GM18502 (cell line): ENCODE data around the gene TMEM128.
"Not testable (repeated sequence)": the region's sequence is repeated elsewhere in the genome, so short reads cannot be mapped to it uniquely, and the experiment has no call there.

Experiments
- ATAC-seq: cut with Tn5 transposase; IDR thresholded peaks from one replicate; pipeline ENCODE4 v1.9.1; 2021; ENCODE audit warnings: mild to moderate bottlenecking; ENCODE audit not compliant: unreplicated experiment, poor library complexity

TMEM128 gene

GRCh38 chr4:4257705-4258104, 9.7 kb upstream of the TMEM128 start:
- ATAC-seq, result not testable (repeated sequence)

- ATAC-seq, result no peak
These were observed 8.8 kb upstream of the TMEM128 start for GRCh38 chr4:4256799-4257198.

- ATAC-seq, result no peak
These were observed 6.6 kb upstream of the TMEM128 start for GRCh38 chr4:4254666-4255065.

DNA sequence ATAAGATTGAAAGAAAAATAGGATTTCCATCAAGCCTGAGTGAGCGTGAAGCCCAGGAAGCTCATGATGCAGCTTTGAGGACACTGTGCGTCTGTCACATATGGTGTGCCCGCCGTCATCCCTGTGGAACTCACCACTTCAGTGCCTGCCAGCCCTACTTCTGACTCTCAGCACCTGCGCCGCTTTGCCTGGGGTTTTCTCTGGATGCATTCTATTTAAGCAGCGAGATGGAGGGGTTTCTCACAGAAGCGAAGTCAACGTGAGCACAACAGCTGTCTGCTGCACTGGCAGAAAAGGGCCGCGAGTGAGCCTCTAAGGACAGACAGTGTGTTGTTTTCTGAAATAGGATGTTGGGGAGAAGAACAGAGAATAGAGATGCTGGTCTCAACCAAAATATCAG, 6.2 kb upstream of the TMEM128 start:
- no peak for ATAC-seq

- no peak for ATAC-seq
These were observed 1.8 kb upstream of the TMEM128 start for GRCh38 chr4:4249866-4250265.

GRCh38 chr4:4249342-4249741, 1.3 kb upstream of the TMEM128 start:
- ATAC-seq, result not testable (repeated sequence)

GRCh38 chr4:4248885-4249203, 821 bp upstream of the TMEM128 start:
- ATAC-seq, result no peak

DNA sequence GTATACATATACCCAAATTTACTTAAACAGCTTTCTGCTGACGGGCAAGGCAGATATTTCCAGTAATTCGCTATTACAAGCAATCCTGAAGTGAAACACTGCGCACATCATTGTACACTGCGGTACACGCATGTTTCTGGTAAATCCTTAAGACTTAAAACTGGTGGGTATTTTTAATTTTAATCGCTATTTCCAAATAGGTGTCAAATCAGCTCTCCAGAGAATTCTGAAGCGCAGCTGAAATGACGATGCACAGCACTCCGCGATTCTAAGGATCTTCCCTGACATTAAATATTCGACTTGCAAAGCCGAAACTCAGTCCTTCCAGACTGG, 361 bp downstream of the TMEM128 start:
- ATAC-seq, result peak; percentile 2

GRCh38 chr4:4245172-4245571, 2.9 kb downstream of the TMEM128 start:
- no peak for ATAC-seq

DNA sequence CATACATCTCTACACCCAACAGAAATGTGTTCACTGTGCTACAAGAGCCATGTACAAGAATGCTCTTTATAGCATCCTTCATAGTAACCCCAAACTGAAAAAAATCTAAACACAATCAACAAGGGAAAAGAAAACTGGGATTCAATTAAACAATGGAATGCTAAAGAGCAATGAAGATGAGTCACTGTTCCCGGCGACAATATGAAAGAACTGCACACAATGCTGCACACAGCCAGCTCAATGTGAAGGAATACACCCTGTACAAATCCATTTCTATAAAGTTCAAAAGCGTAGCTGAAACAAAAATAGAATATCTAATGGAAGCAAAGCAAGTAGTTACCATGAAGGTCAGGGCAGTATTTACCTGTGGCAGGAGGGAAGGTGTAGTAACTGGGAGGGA, 8.5 kb downstream of the TMEM128 start:
- not testable (repeated sequence) for ATAC-seq

DNA sequence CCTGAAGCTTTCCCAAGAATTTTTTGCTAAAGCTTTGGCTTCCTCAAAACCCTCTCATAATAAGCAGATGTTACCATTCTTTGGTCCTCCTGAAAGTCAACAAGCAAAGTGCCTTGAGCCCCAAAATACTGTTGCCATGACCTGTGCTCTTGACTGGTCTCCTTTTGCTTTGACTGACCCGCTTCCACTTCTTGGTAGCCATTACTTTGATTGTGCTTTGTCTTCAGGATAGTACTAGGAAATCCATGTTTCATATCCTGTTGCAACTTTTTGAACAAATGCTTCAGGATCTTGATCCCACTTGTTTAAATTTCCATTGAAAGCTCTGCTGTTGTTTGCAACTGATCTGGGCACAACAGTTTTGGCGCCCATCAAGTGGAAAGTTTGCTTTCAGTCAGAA, 14.4 kb downstream of the TMEM128 start:
- no peak for ATAC-seq

GRCh38 chr4:4228356-4228668, 19.7 kb downstream of the TMEM128 start:
- ATAC-seq, result no peak

DNA sequence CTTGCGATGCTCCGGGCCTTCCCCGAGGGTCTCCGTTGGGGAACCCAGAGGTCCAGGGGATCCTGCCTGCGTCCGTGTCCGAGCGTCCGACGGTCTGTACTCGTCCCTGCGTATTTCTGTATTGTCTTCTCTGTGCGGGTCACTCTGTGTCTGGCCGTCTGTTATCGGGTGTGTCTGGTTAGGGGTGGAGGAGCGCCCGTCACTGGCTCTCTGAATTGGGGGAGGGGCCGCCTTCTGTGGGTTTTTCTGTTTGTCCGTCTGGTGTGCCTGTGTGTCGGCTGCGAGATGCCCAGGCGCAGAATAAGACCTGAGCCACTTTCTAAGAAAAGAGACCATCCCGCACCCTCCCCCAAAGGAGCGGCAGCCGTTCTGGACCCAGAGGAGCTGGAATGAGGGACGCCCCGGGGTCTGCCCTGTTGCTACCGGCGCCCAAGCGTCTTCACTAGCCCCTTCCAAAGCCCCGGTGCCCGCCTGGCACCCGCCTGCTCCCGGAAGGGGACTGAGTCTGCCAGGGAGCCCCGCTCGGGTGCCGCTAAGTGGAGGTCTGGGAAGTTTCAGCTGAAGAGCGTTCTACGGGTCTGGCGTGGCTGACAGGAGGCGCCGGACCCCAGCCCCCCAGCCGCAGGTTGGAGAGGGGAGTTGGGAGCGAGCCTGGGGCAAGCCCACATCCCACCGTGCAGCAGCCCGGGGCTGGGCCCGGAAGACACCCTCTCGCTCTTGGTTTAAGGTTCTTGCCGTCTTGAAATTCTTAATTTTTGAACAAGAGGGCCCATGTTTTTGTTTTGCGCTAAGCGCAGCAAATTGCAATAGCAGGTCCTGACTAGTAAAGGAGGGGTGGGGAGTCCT, 20.3 kb downstream of the TMEM128 start:
- ATAC-seq, result no peak

- no peak for ATAC-seq
These were observed 21.2 kb downstream of the TMEM128 start, which contains the start of gene OTOP1 for GRCh38 chr4:4226606-4227438. OTOP1 (minus strand) TSS chr4:4226929; CDS start chr4:4226864, 65 bp downstream.

DNA sequence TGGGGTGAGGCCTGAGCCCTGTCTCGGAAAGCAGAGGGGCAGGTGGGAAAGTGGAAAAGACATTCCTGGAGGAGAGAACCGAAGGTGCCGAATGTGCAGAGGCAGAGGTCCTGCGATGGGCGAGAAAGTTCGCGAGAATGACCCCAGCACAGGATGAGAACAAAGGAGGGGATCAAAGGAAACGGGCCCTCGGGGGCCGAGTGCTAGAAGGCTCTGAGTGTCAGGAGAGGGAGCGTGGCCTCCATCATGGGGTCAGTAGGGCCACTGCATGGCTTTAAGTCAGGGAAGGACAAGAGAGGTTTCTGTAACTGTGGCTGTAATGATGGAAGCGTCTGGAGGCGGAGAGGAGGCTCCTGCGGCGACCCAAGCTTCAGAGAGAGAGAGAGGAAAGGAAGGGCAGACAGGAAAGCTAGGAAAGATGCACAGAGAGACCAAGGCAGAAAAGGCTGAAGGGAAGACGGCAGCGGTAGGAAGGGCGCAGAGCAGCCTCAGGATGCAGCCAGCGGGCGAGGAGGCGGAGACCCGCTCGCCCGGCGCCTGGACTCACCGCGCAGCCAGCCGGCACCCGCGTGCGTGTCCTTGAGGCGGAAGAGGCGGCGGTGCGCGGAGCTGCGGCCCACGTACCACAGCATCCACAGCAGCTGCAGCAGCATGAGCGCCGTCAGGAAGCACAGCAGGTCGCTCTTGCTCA, 22.0 kb downstream of the TMEM128 start:
- ATAC-seq, result no peak

- ATAC-seq, result no peak
These were observed 30.9 kb downstream of the TMEM128 start for GRCh38 chr4:4217113-4217512.

DNA sequence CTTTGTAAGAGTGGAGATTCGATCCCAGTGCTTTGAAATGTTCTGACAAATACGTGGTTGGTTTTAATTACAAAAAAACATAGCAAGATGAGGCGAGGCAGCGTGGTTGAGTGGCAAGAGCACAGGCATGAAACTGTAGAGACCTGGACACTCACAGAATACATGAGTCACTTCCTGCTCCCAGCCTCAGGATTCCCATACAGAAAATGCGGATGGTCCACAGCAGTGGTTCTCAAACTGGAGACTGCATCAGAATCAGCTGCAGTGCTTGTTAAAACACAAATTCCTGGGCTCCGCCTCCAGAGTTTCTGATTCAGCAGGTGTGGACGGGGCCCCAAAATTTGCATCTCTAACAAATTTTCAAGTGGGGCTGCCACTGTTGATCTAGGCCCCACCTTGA, 31.4 kb downstream of the TMEM128 start:
- ATAC-seq, result no peak

- not testable (repeated sequence) for ATAC-seq
These were observed 34.3 kb downstream of the TMEM128 start for GRCh38 chr4:4213674-4214073.

DNA sequence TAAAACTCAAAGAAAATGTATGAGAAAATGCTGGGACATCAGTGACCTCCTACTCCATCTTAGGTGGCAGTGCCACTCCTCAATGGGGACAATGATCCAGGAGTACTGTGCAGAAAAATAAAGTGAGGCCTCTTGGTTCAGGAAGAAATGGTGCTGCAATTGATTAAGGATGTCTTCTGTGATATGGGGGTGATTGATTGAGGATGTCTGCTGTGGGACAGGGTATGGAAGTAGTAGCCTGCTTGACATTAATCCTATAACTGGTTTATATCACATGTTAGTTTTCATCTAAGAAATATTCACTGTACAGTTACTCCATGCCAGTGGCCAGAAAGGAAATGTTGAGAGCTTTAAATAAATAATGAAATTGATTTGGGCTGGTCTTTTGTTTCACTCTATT, 41.8 kb downstream of the TMEM128 start:
- no peak for ATAC-seq

- ATAC-seq, result no peak
These were observed 43.6 kb downstream of the TMEM128 start for GRCh38 chr4:4204401-4204745.

DNA sequence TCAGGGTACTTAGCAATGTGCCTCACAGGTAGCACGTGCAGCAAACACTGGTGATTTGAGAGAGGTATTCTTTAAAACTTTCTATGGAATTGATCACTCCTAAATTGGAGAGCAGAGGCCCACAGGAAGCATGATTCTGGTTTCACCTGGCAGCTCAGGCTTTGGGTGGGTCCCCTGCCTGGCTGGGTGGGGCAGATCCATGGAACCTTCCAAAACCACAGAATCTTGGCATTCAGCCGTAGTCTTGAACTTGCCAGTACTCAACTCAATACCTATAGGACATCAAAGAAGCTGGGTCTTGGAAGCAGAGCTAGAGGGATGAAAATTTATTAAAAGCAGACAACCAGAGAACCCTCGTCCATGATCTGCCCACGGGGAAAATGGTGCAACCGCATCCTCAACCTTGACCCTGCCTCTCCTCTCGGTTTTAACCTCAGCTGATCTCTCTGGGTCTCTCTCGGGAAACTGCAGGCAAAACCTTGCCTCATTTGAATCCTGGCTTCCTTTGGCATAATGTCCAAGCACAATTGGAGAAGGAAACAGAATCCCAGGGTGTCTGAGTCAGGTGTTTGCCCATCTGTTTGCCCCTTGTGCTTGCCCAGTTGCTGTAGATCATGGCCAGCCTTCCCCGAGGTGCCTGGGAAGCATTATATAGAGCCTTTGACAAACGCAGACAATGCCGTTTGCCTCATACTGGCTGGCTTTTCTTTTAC, 44.2 kb downstream of the TMEM128 start:
- ATAC-seq, result no peak
